Measurements from ENCODE around the gene KCNMB4.

GRCh38 chr12:70469221-70469820 is 103.2 kb downstream of the KCNMB4 start:
- TF ChIP-seq CTCF (IDR thresholded peaks at IDR 0.05): no peak
- TF ChIP-seq POLR2A (IDR thresholded peaks at IDR 0.05): no peak
- TF ChIP-seq EP300 (IDR thresholded peaks at IDR 0.05): no peak
